T-helper 1 cell treated with Interleukin-12 subunit alpha and Interleukin-12 subunit beta and Interleukin-4 antibody, amounts not matched to agents 30 μg/mL and 1 μg/mL, for 36 hours (primary cell): ENCODE results near the gene PSMA2.

ENCODE experiments used
- H3K27ac Mint-ChIP-seq: one replicate; pipeline ENCODE4 v1.8.0; 2021; ENCODE audit warnings: mild to moderate bottlenecking, mixed read lengths
- H3K27me3 Mint-ChIP-seq: one replicate; pipeline ENCODE4 v1.8.0; 2021; ENCODE audit warnings: low read depth, mixed read lengths
- H3K36me3 Mint-ChIP-seq: one replicate; pipeline ENCODE4 v1.8.0; 2021; ENCODE audit warnings: low read depth, mixed read lengths
- H3K4me1 Mint-ChIP-seq: one replicate; pipeline ENCODE4 v1.8.0; 2021; ENCODE audit warnings: low read depth, mixed read lengths
- H3K4me3 Mint-ChIP-seq: one replicate; pipeline ENCODE4 v1.8.0; 2021; ENCODE audit warnings: mild to moderate bottlenecking, moderate library complexity, mixed read lengths
- H3K9me3 Mint-ChIP-seq: one replicate; pipeline ENCODE4 v1.8.0; 2021; ENCODE audit warnings: mixed read lengths

Gene PSMA2

GRCh38 chr7:42928754-42929153 is 3.2 kb downstream of the PSMA2 start:
- Mint-ChIP-seq H3K36me3 (peaks cover 28% of the 10 kb centered on the region), H3K4me3 (no peak overlapping the region), H3K27ac (peak overlapping the region; percentile 21), H3K27me3 (no peaks in the 10 kb centered on the region), H3K4me1 (peaks cover 43% of the 10 kb centered on the region), H3K9me3 (no peaks in the 10 kb centered on the region)

GRCh38 chr7:42926204-42926603 is 5.8 kb downstream of the PSMA2 start:
- Mint-ChIP-seq H3K9me3 (no peaks in the 10 kb centered on the region), H3K36me3 (peaks cover 42% of the 10 kb centered on the region), H3K27ac (no peak overlapping the region), H3K4me3 (no peak overlapping the region), H3K27me3 (no peaks in the 10 kb centered on the region), H3K4me1 (peaks cover 38% of the 10 kb centered on the region)

GRCh38 chr7:42925630-42926029 is 6.3 kb downstream of the PSMA2 start:
- Mint-ChIP-seq H3K4me1 (peaks cover 34% of the 10 kb centered on the region), H3K36me3 (peaks cover 47% of the 10 kb centered on the region), H3K4me3 (no peak overlapping the region), H3K9me3 (no peaks in the 10 kb centered on the region), H3K27me3 (no peaks in the 10 kb centered on the region), H3K27ac (peak overlapping the region; percentile 8)

GRCh38 chr7:42924223-42924838 is 7.6 kb downstream of the PSMA2 start:
- H3K27ac Mint-ChIP-seq = no peak overlapping the region
- no peaks in the 10 kb centered on the region for H3K9me3 Mint-ChIP-seq
- H3K27me3 Mint-ChIP-seq = no peaks in the 10 kb centered on the region
- H3K4me1 Mint-ChIP-seq = peaks cover 26% of the 10 kb centered on the region
- H3K36me3 Mint-ChIP-seq = peaks cover 50% of the 10 kb centered on the region
- H3K4me3 Mint-ChIP-seq = no peak overlapping the region

- H3K4me3 Mint-ChIP-seq = no peak overlapping the region
- H3K27me3 Mint-ChIP-seq = no peaks in the 10 kb centered on the region
- peaks cover 12% of the 10 kb centered on the region for H3K4me1 Mint-ChIP-seq
- no peaks in the 10 kb centered on the region for H3K9me3 Mint-ChIP-seq
- H3K27ac Mint-ChIP-seq = no peak overlapping the region
- H3K36me3 Mint-ChIP-seq = peaks cover 55% of the 10 kb centered on the region
These were observed 9.8 kb downstream of the PSMA2 start for GRCh38 chr7:42922017-42922753.

- peaks cover 49% of the 10 kb centered on the region for H3K36me3 Mint-ChIP-seq
- no peak overlapping the region for H3K27ac Mint-ChIP-seq
- H3K9me3 Mint-ChIP-seq = no peaks in the 10 kb centered on the region
- H3K27me3 Mint-ChIP-seq = no peaks in the 10 kb centered on the region
- H3K4me3 Mint-ChIP-seq = no peak overlapping the region
- peaks cover 43% of the 10 kb centered on the region for H3K4me1 Mint-ChIP-seq
These were observed 16.6 kb downstream of the PSMA2 start for GRCh38 chr7:42915356-42915755.

- Mint-ChIP-seq H3K4me3 (no peak overlapping the region), H3K27me3 (no peaks in the 10 kb centered on the region), H3K36me3 (peaks cover 49% of the 10 kb centered on the region), H3K4me1 (peaks cover 49% of the 10 kb centered on the region), H3K9me3 (no peaks in the 10 kb centered on the region), H3K27ac (peak overlapping the region; percentile 78)
These were observed 17.4 kb downstream of the PSMA2 start for GRCh38 chr7:42914421-42915045.

GRCh38 chr7:42914009-42914408 is 18.0 kb downstream of the PSMA2 start:
- peak overlapping the region; percentile 78 for H3K27ac Mint-ChIP-seq
- H3K36me3 Mint-ChIP-seq = peaks cover 44% of the 10 kb centered on the region
- H3K27me3 Mint-ChIP-seq = no peaks in the 10 kb centered on the region
- H3K9me3 Mint-ChIP-seq = no peaks in the 10 kb centered on the region
- H3K4me1 Mint-ChIP-seq = peaks cover 51% of the 10 kb centered on the region
- no peak overlapping the region for H3K4me3 Mint-ChIP-seq

GRCh38 chr7:42913591-42913990 is 18.4 kb downstream of the PSMA2 start:
- peaks cover 53% of the 10 kb centered on the region for H3K4me1 Mint-ChIP-seq
- peak overlapping the region; percentile 78 for H3K27ac Mint-ChIP-seq
- peaks cover 42% of the 10 kb centered on the region for H3K36me3 Mint-ChIP-seq
- peak overlapping the region; percentile 17 for H3K4me3 Mint-ChIP-seq
- H3K9me3 Mint-ChIP-seq = no peaks in the 10 kb centered on the region
- no peaks in the 10 kb centered on the region for H3K27me3 Mint-ChIP-seq

GRCh38 chr7:42911454-42912447 is 20.2 kb downstream of the PSMA2 start, which contains the start of gene C7orf25:
TSS of gene C7orf25 (minus strand) at chr7:42912070. CDS start at chr7:42910900, 1,170 bp downstream.
- peaks cover 63% of the 10 kb centered on the region for H3K4me1 Mint-ChIP-seq

GRCh38 chr7:42910306-42910705 is 21.7 kb downstream of the PSMA2 start:
- Mint-ChIP-seq H3K27ac (no peak overlapping the region), H3K4me1 (peaks cover 61% of the 10 kb centered on the region), H3K27me3 (no peaks in the 10 kb centered on the region), H3K4me3 (peak overlapping the region; percentile 92), H3K9me3 (no peaks in the 10 kb centered on the region), H3K36me3 (peaks cover 30% of the 10 kb centered on the region)

More at GRCh38 chr7:42911454-42912447, 20.2 kb downstream of the PSMA2 start, which contains the start of gene C7orf25:
- Mint-ChIP-seq H3K4me3 (peak within 1 kb of the TSS; percentile 92), H3K9me3 (no peaks in the 10 kb centered on the region), H3K27me3 (no peaks in the 10 kb centered on the region), H3K27ac (peak within 1 kb of the TSS; percentile 83), H3K36me3 (peaks cover 40% of the 10 kb centered on the region)

GRCh38 chr7:42907316-42907715 is 24.7 kb downstream of the PSMA2 start:
- Mint-ChIP-seq H3K27ac (no peak overlapping the region), H3K27me3 (peaks cover 4% of the 10 kb centered on the region), H3K4me3 (no peak overlapping the region), H3K9me3 (no peaks in the 10 kb centered on the region), H3K36me3 (peaks cover 17% of the 10 kb centered on the region), H3K4me1 (peaks cover 33% of the 10 kb centered on the region)

- Mint-ChIP-seq H3K4me1 (peaks cover 29% of the 10 kb centered on the region), H3K27me3 (peaks cover 11% of the 10 kb centered on the region), H3K4me3 (no peak overlapping the region), H3K27ac (no peak overlapping the region), H3K36me3 (peaks cover 17% of the 10 kb centered on the region), H3K9me3 (no peaks in the 10 kb centered on the region)
These were observed 25.8 kb downstream of the PSMA2 start for GRCh38 chr7:42906181-42906580.

- Mint-ChIP-seq H3K27me3 (peaks cover 24% of the 10 kb centered on the region), H3K36me3 (peaks cover under 1% of the 10 kb centered on the region), H3K4me1 (no peaks in the 10 kb centered on the region), H3K9me3 (no peaks in the 10 kb centered on the region), H3K27ac (no peak overlapping the region), H3K4me3 (no peak overlapping the region)
These were observed 29.6 kb downstream of the PSMA2 start for GRCh38 chr7:42902331-42902730.
